ENCODE data around the gene INSR.

The INSR gene

DNA sequence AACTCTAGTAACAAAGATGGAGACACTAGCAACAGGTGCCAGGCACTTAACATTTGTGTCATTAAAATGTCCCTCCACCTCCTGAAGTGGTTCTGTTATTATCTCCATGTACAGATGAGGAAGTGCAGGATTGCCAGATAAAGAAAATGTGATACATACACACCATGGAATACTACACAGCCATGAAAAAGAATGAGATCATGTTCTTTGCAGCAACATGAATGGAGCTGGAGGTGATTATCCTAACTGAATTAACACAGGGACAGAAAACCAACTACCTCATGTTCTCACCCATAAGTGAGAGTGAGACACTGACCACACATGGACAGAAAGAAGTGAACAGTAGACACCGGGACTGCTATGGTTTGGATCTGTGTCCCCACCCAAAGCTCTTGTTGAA lies 164.2 kb downstream of the INSR start:
- H3K9ac ChIP-seq (ENCODE audit: low read depth, low read length) = no peak overlapping the region
- 100% methylated on average over 1 of the region's 1 CpG for WGBS
- no peaks in the 10 kb centered on the region for H3K4me1 ChIP-seq (ENCODE audit: insufficient read depth, low read length)
- peaks cover 13% of the 10 kb centered on the region for H3K9me3 ChIP-seq (ENCODE audit: insufficient read depth, low read depth, low read length)
- H3K36me3 ChIP-seq (ENCODE audit: insufficient read depth, low read length) = peaks cover 46% of the 10 kb centered on the region
- H3K27me3 ChIP-seq (ENCODE audit: insufficient read depth, low read length) = no peaks in the 10 kb centered on the region
- no peak overlapping the region for H3K4me3 ChIP-seq (ENCODE audit: low read length)
- H3K27ac ChIP-seq (ENCODE audit: low read depth, low read length) = no peak overlapping the region

DNA sequence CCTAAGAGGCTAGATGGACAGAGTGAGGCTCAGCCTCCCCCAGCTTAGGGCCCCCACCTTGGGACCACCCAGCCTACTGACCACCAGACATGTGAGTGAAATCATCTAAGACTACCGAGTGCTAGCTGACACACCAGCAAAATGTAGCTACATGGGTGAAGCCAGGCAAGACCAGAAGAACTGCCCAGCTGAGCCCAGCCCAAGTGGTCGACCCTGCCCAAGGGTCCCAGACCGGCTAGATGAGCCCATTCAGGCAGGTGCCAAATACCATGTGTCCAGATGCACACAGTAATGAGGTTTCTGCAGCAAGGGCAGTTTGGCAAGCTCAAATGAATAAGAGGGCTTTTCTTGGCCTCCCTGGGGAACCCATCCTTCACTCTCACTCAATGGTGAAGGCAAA lies 168.1 kb downstream of the INSR start:
- H3K4me3 ChIP-seq (ENCODE audit: low read length) = no peak overlapping the region
- no peaks in the 10 kb centered on the region for H3K27me3 ChIP-seq (ENCODE audit: insufficient read depth, low read length)
- no peak overlapping the region for H3K9ac ChIP-seq (ENCODE audit: low read depth, low read length)
- peaks cover 13% of the 10 kb centered on the region for H3K9me3 ChIP-seq (ENCODE audit: insufficient read depth, low read depth, low read length)
- 96% methylated on average over 3 of the region's 3 CpGs for WGBS
- H3K27ac ChIP-seq (ENCODE audit: low read depth, low read length) = no peak overlapping the region
- H3K36me3 ChIP-seq (ENCODE audit: insufficient read depth, low read length) = peaks cover 54% of the 10 kb centered on the region
- no peaks in the 10 kb centered on the region for H3K4me1 ChIP-seq (ENCODE audit: insufficient read depth, low read length)

DNA sequence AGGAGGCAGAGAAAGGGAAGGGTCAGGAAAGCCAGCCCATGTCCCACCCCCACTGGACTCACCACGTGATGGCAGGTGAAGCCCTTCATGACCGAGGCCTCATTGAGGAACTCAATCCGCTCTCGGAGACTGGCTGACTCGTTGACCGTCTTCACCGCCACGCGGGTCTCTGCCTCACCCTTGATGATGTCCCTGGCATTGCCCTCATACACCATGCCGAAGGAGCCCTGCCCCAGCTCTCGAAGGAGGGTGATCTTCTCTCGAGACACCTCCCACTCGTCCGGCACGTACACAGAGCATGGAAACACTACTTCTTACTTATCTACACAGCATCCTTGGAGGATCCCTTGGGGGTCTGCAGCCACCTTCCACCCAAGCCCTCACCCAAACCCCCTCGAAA lies 169.0 kb downstream of the INSR start:
- H3K36me3 ChIP-seq (ENCODE audit: insufficient read depth, low read length) = peaks cover 50% of the 10 kb centered on the region
- no peak overlapping the region for H3K9ac ChIP-seq (ENCODE audit: low read depth, low read length)
- no peak overlapping the region for H3K27ac ChIP-seq (ENCODE audit: low read depth, low read length)
- 93% methylated on average over 16 of the region's 16 CpGs for WGBS
- no peak overlapping the region for H3K4me3 ChIP-seq (ENCODE audit: low read length)
- H3K4me1 ChIP-seq (ENCODE audit: insufficient read depth, low read length) = no peaks in the 10 kb centered on the region
- H3K9me3 ChIP-seq (ENCODE audit: insufficient read depth, low read depth, low read length) = peaks cover 13% of the 10 kb centered on the region
- no peaks in the 10 kb centered on the region for H3K27me3 ChIP-seq (ENCODE audit: insufficient read depth, low read length)

DNA sequence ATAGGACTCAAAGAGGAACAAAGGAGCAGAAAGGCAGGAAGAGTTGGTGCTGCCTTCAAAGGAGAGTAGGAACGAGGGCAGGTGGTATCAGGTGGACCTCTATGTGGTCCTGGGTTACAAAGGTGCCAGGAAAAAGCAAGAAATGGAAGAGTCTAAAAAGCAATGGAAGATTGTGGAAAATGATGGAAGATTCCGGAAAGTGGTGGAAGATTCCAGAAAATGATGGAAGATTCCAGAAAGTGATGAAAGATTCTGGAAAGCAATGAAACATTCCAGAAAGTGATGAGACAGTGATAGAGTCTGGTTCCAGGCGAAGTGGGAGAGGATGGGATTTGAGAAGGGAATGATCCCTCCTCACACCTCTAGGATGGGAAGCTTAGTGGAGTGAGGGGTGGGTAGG lies 169.4 kb downstream of the INSR start:
- 60% methylated on average over 3 of the region's 3 CpGs for WGBS
- peaks cover 46% of the 10 kb centered on the region for H3K36me3 ChIP-seq (ENCODE audit: insufficient read depth, low read length)

DNA sequence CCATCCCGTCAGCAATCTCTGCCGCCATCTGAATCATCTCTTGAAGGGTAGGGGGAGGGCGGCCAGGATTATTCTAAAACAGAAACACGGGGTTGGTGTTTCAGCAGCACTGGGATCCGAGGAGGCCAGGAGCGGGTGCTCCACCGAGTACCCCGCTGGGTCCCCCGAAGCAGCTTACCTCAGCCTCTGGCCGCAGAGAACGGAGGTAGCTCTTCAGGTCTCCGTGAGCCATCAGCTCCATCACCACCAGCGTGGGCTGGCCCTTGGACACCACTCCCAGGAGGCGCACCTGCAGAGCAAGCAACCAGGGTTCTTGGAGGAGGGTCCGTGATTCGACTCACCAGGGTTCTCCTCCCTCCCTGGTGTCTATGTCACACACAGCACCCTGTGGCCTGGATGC lies 171.5 kb downstream of the INSR start:
- no peak overlapping the region for H3K9ac ChIP-seq (ENCODE audit: low read depth, low read length)
- peaks cover 45% of the 10 kb centered on the region for H3K36me3 ChIP-seq (ENCODE audit: insufficient read depth, low read length)
- 96% methylated on average over 16 of the region's 16 CpGs for WGBS
- H3K27me3 ChIP-seq (ENCODE audit: insufficient read depth, low read length) = no peaks in the 10 kb centered on the region
- H3K4me3 ChIP-seq (ENCODE audit: low read length) = no peak overlapping the region
- no peaks in the 10 kb centered on the region for H3K4me1 ChIP-seq (ENCODE audit: insufficient read depth, low read length)
- peaks cover 13% of the 10 kb centered on the region for H3K9me3 ChIP-seq (ENCODE audit: insufficient read depth, low read depth, low read length)
- H3K27ac ChIP-seq (ENCODE audit: low read depth, low read length) = no peak overlapping the region

More for the DNA sequence above, 169.4 kb downstream of the INSR start:
- no peak overlapping the region for H3K4me3 ChIP-seq (ENCODE audit: low read length)
- no peak overlapping the region for H3K27ac ChIP-seq (ENCODE audit: low read depth, low read length)
- H3K27me3 ChIP-seq (ENCODE audit: insufficient read depth, low read length) = no peaks in the 10 kb centered on the region
- peaks cover 13% of the 10 kb centered on the region for H3K9me3 ChIP-seq (ENCODE audit: insufficient read depth, low read depth, low read length)
- H3K4me1 ChIP-seq (ENCODE audit: insufficient read depth, low read length) = no peaks in the 10 kb centered on the region
- no peak overlapping the region for H3K9ac ChIP-seq (ENCODE audit: low read depth, low read length)

DNA sequence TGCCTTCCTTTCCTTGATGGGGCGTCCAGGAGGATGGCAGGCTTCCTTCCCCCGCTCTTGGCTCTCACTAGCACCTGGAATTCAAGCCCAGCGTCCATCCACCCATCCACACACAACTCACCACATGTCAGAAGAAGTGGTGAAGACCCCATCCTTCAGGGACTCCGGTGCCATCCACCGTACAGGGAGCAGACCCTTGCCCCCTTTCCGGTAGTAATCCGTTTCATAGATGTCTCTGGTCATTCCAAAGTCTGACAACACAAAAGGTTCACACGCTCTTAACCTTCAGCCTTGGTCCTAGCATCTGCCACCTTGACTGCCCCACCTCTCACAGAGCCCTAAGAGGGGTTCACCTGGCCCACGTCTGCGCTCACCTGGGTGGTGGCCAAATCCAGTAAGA lies 173.7 kb downstream of the INSR start:
- Histone ChIP-seq H3K9me3 (ENCODE audit: insufficient read depth, low read depth, low read length) (peaks cover 2% of the 10 kb centered on the region; the same call in 1 of the 2 replicates), H3K4me1 (ENCODE audit: insufficient read depth, low read length) (no peaks in the 10 kb centered on the region), H3K27me3 (ENCODE audit: insufficient read depth, low read length) (no peaks in the 10 kb centered on the region), H3K4me3 (ENCODE audit: low read length) (no peak overlapping the region), H3K9ac (ENCODE audit: low read depth, low read length) (no peak overlapping the region), H3K36me3 (ENCODE audit: insufficient read depth, low read length) (peaks cover 31% of the 10 kb centered on the region), H3K27ac (ENCODE audit: low read depth, low read length) (no peak overlapping the region)
- 94% methylated on average over 10 of the region's 10 CpGs for WGBS

DNA sequence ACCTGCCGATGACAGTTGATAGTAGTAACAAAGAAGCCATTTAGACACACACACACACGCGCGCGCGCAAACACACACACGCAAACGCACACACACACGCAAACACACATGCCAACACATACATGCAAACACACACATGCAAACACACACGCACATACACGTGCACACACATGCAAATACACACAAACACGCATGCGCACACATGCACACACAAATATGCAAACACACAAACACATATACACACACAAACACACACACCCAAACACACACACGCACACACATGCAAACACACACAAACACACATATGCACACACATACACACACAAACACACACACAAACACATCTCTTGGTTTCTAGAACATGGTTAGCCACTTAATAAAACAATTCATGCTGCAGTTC lies 174.6 kb downstream of the INSR start:
- Histone ChIP-seq H3K4me3 (ENCODE audit: low read length) (no peak overlapping the region), H3K9me3 (ENCODE audit: insufficient read depth, low read depth, low read length) (no peaks in the 10 kb centered on the region), H3K4me1 (ENCODE audit: insufficient read depth, low read length) (no peaks in the 10 kb centered on the region), H3K9ac (ENCODE audit: low read depth, low read length) (no peak overlapping the region), H3K27me3 (ENCODE audit: insufficient read depth, low read length) (no peaks in the 10 kb centered on the region), H3K27ac (ENCODE audit: low read depth, low read length) (no peak overlapping the region), H3K36me3 (ENCODE audit: insufficient read depth, low read length) (peaks cover 22% of the 10 kb centered on the region)
- 89% methylated on average over 14 of the region's 14 CpGs for WGBS

GRCh38 chr19:7117248-7117647 lies 177.0 kb downstream of the INSR start:
- no peaks in the 10 kb centered on the region for H3K4me1 ChIP-seq (ENCODE audit: insufficient read depth, low read length)
- no peak overlapping the region for H3K9ac ChIP-seq (ENCODE audit: low read depth, low read length)
- H3K27ac ChIP-seq (ENCODE audit: low read depth, low read length) = no peak overlapping the region
- 93% methylated on average over 11 of the region's 11 CpGs for WGBS
- H3K4me3 ChIP-seq (ENCODE audit: low read length) = no peak overlapping the region
- peaks cover 17% of the 10 kb centered on the region for H3K36me3 ChIP-seq (ENCODE audit: insufficient read depth, low read length)
- H3K27me3 ChIP-seq (ENCODE audit: insufficient read depth, low read length) = no peaks in the 10 kb centered on the region
- peaks cover 7% of the 10 kb centered on the region for H3K9me3 ChIP-seq (ENCODE audit: insufficient read depth, low read depth, low read length)

DNA sequence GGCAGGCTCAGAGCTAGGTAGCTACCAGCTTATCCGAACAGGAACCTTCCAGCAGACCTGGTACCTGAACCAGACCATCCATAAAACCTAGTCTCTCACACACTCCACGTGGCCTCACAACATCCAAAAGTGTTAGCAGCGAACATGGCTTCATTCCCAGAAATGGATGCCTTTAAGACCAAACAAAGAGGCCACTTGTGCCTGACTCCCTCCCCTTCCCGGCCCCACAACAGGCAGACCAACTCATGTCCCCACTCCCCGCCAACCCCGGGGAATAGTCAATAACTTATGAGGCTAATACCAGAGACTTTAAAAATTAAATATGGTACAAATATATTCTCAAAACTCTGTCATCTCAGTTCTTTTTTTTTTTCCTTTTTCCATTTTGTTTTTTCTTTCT lies 178.5 kb downstream of the INSR start:
- Histone ChIP-seq H3K36me3 (ENCODE audit: insufficient read depth, low read length) (peaks cover 14% of the 10 kb centered on the region), H3K4me3 (ENCODE audit: low read length) (no peak overlapping the region), H3K9ac (ENCODE audit: low read depth, low read length) (no peak overlapping the region), H3K27me3 (ENCODE audit: insufficient read depth, low read length) (no peaks in the 10 kb centered on the region), H3K9me3 (ENCODE audit: insufficient read depth, low read depth, low read length) (peaks cover 7% of the 10 kb centered on the region), H3K4me1 (ENCODE audit: insufficient read depth, low read length) (no peaks in the 10 kb centered on the region), H3K27ac (ENCODE audit: low read depth, low read length) (no peak overlapping the region)
- 90% methylated on average over 6 of the region's 6 CpGs for WGBS

DNA sequence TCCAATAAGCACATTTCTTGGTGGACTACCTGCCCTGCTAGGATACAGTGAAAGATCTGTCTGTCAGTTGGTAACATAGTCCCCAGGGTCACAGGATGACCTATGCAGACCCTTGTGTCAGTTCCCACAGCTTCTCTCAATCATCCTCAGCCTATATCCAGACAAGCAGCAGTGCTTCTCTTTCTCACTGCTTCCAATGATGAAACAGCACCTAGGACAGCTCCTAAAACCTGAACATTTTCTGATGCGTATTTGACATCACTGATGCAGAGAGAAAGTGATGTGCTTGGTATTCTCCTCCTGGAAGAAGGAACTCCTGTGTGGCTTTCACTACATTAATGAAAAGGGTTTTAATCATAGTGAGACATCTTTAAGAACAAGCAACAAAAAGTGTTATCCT lies 181.0 kb downstream of the INSR start:
- H3K4me1 ChIP-seq (ENCODE audit: insufficient read depth, low read length) = no peaks in the 10 kb centered on the region
- 100% methylated on average over 1 of the region's 1 CpG for WGBS
- no peak overlapping the region for H3K4me3 ChIP-seq (ENCODE audit: low read length)
- H3K9ac ChIP-seq (ENCODE audit: low read depth, low read length) = no peak overlapping the region
- H3K27ac ChIP-seq (ENCODE audit: low read depth, low read length) = no peak overlapping the region
- H3K36me3 ChIP-seq (ENCODE audit: insufficient read depth, low read length) = 0 out of 2 replicates have a peak, but pooled peaks cover 7% of the 10 kb centered on the region
- H3K27me3 ChIP-seq (ENCODE audit: insufficient read depth, low read length) = no peaks in the 10 kb centered on the region
- peaks cover 7% of the 10 kb centered on the region for H3K9me3 ChIP-seq (ENCODE audit: insufficient read depth, low read depth, low read length)

- H3K27me3 ChIP-seq (ENCODE audit: insufficient read depth, low read length) = no peaks in the 10 kb centered on the region
- no peaks in the 10 kb centered on the region for H3K4me1 ChIP-seq (ENCODE audit: insufficient read depth, low read length)
- H3K27ac ChIP-seq (ENCODE audit: low read depth, low read length) = no peak overlapping the region
- H3K36me3 ChIP-seq (ENCODE audit: insufficient read depth, low read length) = 0 out of 2 replicates have a peak, but pooled peaks cover 7% of the 10 kb centered on the region
- H3K9ac ChIP-seq (ENCODE audit: low read depth, low read length) = no peak overlapping the region
- 93% methylated on average over 3 of the region's 4 CpGs for WGBS
- peaks cover 7% of the 10 kb centered on the region for H3K9me3 ChIP-seq (ENCODE audit: insufficient read depth, low read depth, low read length)
- no peak overlapping the region for H3K4me3 ChIP-seq (ENCODE audit: low read length)
Observed at GRCh38 chr19:7112675-7113074, 181.5 kb downstream of the INSR start.

- WGBS = 79% methylated on average over 6 of the region's 8 CpGs
- Histone ChIP-seq H3K9ac (ENCODE audit: low read depth, low read length) (no peak overlapping the region), H3K27me3 (ENCODE audit: insufficient read depth, low read length) (no peaks in the 10 kb centered on the region), H3K9me3 (ENCODE audit: insufficient read depth, low read depth, low read length) (peaks cover 7% of the 10 kb centered on the region), H3K4me3 (ENCODE audit: low read length) (no peak overlapping the region), H3K36me3 (ENCODE audit: insufficient read depth, low read length) (no peaks in the 10 kb centered on the region), H3K4me1 (ENCODE audit: insufficient read depth, low read length) (no peaks in the 10 kb centered on the region), H3K27ac (ENCODE audit: low read depth, low read length) (peak overlapping the region; percentile 22; the same call in 1 of the 2 replicates)
Observed at GRCh38 chr19:7109678-7110289, 184.4 kb downstream of the INSR start.

Measured in HUES64 (cell line).